Suprapubic skin (tissue), 4 donors: ENCODE results near the gene RGS11. TPM values are rescaled to one million over a fixed set of nuclear protein-coding genes. Genes with fewer than 3 reads are reported as not detected.

Experiments
- DNase-seq, 2 donors: peaks; one replicate each; pipeline ENCODE4 v3.0.0-alpha.2; 2019; ENCODE audit warnings: low spot score in 2 of 2
- H3K27ac ChIP-seq: fragments of 200-600 bp; sonication (generic); one replicate; pipeline ENCODE4 v1.5.1; 2019
- H3K27me3 ChIP-seq: fragments of 200-600 bp; sonication (generic); one replicate; pipeline ENCODE4 v1.5.1; 2019
- H3K36me3 ChIP-seq: fragments of 200-600 bp; sonication (generic); one replicate; pipeline ENCODE4 v1.5.1; 2019
- H3K4me1 ChIP-seq: fragments of 200-600 bp; sonication (generic); one replicate; pipeline ENCODE4 v1.5.1; 2019
- H3K4me3 ChIP-seq: fragments of 200-600 bp; sonication (generic); one replicate; pipeline ENCODE4 v1.5.1; 2019; ENCODE audit warnings: mild to moderate bottlenecking
- H3K9me3 ChIP-seq: fragments of 200-600 bp; sonication (generic); one replicate; pipeline ENCODE4 v1.5.1; 2019
- EP300 ChIP-seq: sonication (generic); formaldehyde crosslinking; IDR thresholded peaks from one replicate; pipeline ENCODE4 v1.6.1; 2017; ENCODE audit warnings: antibody characterized with exemption
- POLR2A ChIP-seq, 2 donors: fragments of 450-650 bp; IDR thresholded peaks; one replicate each; pipeline ENCODE4 v1.6.1; 2017; ENCODE audit warnings: antibody characterized with exemption in 2 of 2, mild to moderate bottlenecking in 2 of 2, moderate library complexity in 2 of 2
- POLR2AphosphoS5 ChIP-seq, 3 donors: sonication (generic); formaldehyde crosslinking; IDR thresholded peaks; one replicate each; pipeline ENCODE4 v1.6.1; 2017; ENCODE audit warnings: antibody characterized with exemption in 3 of 3
- WGBS: methylation state at CpG from one replicate; pipeline ENCODE4 v1.1.5; 2018; 5-methylcytosine and 5-hydroxymethylcytosine counted together
- total RNA-seq, 4 donors: library from RNA; depleted of rRNA; stranded (reverse); fragments of >200 nt; gene quantifications; one replicate each; pipeline ENCODE4 v1.1.0, GENCODE V29; 2016
- TF ChIP-seq, protein P1 (sequence below), 2 donors: fragments of 200-600 bp in 1 of 2; fragments of 450-650 bp in 1 of 2; sonication (generic) in 1 of 2; IDR thresholded peaks; one replicate each; pipeline ENCODE4 v1.5.1; 2016 to 2019; ENCODE audit warnings: antibody characterized with exemption in 2 of 2, mild to moderate bottlenecking in 1 of 2, moderate library complexity in 1 of 2

Gene RGS11
- total RNA-seq, 4 donors from 2014 or later, result 0.30 to 1.5 (median 0.59) TPM

DNA sequence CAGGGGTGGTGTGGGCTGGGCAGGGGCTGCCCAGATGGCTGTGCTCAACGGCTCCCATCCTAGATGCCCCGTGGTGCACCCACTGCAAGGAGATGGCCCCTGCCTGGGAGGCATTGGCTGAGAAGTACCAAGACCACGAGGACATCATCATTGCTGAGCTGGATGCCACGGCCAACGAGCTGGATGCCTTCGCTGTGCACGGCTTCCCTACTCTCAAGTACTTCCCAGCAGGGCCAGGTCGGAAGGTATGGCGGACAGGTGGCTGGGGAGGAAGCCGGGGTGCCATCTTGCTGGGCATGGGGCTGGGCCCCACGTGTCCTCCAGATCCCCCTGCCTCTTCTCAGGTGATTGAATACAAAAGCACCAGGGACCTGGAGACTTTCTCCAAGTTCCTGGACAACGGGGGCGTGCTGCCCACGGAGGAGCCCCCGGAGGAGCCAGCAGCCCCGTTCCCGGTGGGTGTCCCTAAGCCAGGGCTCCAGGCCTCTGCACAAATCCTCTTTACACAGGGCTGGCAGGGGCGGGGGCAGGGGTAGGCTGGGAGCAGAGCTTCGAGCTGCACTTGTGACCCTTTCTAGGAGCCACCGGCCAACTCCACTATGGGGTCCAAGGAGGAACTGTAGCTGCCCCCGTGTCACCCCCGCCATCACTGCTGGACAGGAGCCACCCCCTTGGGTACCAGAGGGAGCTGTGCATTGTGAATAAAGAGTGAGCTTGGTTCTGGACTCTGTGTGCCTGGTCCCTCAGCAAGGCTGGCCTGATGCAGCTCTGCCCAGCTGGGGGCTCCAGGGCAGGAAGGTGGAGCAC lies 10.9 kb upstream of the RGS11 start:
- Histone ChIP-seq H3K4me1 (peaks cover 5% of the 10 kb centered on the region), H3K36me3 (peaks cover 53% of the 10 kb centered on the region), H3K4me3 (no peak overlapping the region), H3K27ac (no peak overlapping the region), H3K9me3 (no peaks in the 10 kb centered on the region), H3K27me3 (peaks cover 16% of the 10 kb centered on the region)
- TF ChIP-seq POLR2A (IDR thresholded peaks at IDR 0.05), result no peak
- TF ChIP-seq, protein P1, sequence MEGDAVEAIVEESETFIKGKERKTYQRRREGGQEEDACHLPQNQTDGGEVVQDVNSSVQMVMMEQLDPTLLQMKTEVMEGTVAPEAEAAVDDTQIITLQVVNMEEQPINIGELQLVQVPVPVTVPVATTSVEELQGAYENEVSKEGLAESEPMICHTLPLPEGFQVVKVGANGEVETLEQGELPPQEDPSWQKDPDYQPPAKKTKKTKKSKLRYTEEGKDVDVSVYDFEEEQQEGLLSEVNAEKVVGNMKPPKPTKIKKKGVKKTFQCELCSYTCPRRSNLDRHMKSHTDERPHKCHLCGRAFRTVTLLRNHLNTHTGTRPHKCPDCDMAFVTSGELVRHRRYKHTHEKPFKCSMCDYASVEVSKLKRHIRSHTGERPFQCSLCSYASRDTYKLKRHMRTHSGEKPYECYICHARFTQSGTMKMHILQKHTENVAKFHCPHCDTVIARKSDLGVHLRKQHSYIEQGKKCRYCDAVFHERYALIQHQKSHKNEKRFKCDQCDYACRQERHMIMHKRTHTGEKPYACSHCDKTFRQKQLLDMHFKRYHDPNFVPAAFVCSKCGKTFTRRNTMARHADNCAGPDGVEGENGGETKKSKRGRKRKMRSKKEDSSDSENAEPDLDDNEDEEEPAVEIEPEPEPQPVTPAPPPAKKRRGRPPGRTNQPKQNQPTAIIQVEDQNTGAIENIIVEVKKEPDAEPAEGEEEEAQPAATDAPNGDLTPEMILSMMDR (IDR thresholded peaks at IDR 0.05), result no peak
- TF ChIP-seq EP300, result no peak
- no peak for TF ChIP-seq POLR2AphosphoS5 (IDR thresholded peaks at IDR 0.05)
- no peak for DNase-seq
- 90% methylated on average over 11 of the region's 22 CpGs for WGBS

DNA sequence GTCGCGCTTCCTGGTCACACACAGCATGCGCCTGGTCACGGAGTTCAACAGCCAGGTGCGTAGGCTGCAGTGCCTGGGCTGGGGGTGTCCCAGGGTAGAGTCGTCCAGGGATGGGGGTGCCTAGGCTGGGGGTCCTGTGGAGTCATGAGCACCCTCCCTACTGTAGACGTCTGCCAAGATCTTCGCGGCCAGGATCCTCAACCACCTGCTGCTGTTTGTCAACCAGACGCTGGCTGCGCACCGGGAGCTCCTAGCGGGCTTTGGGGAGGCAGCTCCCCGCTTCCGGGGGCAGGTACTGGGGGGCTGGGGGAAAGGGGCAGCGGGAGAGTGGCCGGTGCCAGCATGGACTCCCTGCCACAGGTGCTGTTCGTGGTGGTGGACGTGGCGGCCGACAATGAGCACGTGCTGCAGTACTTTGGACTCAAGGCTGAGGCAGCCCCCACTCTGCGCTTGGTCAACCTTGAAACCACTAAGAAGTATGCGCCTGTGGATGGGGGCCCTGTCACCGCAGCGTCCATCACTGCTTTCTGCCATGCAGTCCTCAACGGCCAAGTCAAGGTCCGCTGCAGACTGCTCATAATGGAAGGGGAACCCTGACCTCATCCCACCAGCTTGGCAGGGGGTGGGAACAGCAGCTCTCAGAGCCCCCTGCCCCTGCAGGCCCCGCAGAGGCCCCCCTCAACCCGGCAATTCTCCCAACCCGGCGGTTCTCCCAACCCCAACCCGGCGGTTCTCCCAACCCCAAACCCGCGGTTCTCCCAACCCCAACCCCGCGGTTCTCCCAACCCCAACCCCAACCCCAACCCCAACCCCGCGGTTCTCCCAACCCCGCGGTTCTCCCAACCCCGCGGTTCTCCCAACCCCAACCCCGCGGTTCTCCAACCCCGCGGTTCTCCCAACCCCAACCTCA lies 9.7 kb upstream of the RGS11 start:
- TF ChIP-seq POLR2AphosphoS5 (IDR thresholded peaks at IDR 0.05), result no peak
- no peak for TF ChIP-seq EP300
- TF ChIP-seq POLR2A (IDR thresholded peaks at IDR 0.05), result no peak
- TF ChIP-seq, protein P1 (IDR thresholded peaks at IDR 0.05), result no peak
- peaks cover 40% of the 10 kb centered on the region for H3K36me3 ChIP-seq

DNA sequence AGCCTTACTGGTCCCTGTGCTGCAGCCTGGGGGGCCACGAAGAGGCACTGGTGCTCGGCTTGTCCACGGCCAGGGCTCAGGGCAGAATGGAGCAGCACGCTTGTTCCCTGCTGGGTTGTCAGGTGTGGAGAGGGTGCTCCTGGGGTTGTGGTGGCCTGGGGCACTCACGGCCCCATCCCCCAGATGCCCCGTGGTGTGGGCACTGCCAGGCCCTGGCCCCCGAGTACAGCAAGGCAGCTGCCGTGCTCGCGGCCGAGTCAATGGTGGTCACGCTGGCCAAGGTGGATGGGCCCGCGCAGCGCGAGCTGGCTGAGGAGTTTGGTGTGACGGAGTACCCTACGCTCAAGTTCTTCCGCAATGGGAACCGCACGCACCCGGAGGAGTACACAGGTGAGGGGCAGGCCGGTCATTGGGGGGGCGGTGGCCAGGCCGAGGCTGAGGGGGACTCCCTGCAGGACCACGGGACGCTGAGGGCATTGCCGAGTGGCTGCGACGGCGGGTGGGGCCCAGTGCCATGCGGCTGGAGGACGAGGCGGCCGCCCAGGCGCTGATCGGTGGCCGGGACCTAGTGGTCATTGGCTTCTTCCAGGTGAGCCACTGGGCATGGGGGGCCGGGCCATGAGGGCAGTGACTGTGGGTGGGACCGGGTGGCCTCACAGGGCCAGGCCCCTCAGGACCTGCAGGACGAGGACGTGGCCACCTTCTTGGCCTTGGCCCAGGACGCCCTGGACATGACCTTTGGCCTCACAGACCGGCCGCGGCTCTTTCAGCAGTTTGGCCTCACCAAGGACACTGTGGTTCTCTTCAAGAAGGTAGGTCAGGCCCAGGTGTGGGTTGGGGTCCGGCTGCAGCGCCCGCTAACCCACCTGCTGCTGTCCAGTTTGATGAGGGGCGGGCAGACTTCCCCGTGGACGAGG lies 8.7 kb upstream of the RGS11 start:
- Histone ChIP-seq H3K27me3 (peaks cover 35% of the 10 kb centered on the region), H3K4me3 (no peak overlapping the region), H3K9me3 (no peaks in the 10 kb centered on the region), H3K4me1 (peaks cover 23% of the 10 kb centered on the region), H3K36me3 (peaks cover 31% of the 10 kb centered on the region), H3K27ac (no peak overlapping the region)
- TF ChIP-seq EP300, result no peak
- TF ChIP-seq POLR2AphosphoS5 (IDR thresholded peaks at IDR 0.05), result no peak
- TF ChIP-seq, protein P1 (IDR thresholded peaks at IDR 0.05), result no peak
- TF ChIP-seq POLR2A (IDR thresholded peaks at IDR 0.05), result no peak
- no peak for DNase-seq
- whole genome bisulfite sequencing, result 93% methylated on average over 20 of the region's 52 CpGs

More for the DNA sequence above, 9.7 kb upstream of the RGS11 start:
- Histone ChIP-seq H3K4me1 (peaks cover 17% of the 10 kb centered on the region), H3K4me3 (no peak overlapping the region), H3K27me3 (peaks cover 27% of the 10 kb centered on the region), H3K27ac (no peak overlapping the region), H3K9me3 (no peaks in the 10 kb centered on the region)
- 94% methylated on average over 30 of the region's 48 CpGs for WGBS
- DNase-seq, result no peak

DNA sequence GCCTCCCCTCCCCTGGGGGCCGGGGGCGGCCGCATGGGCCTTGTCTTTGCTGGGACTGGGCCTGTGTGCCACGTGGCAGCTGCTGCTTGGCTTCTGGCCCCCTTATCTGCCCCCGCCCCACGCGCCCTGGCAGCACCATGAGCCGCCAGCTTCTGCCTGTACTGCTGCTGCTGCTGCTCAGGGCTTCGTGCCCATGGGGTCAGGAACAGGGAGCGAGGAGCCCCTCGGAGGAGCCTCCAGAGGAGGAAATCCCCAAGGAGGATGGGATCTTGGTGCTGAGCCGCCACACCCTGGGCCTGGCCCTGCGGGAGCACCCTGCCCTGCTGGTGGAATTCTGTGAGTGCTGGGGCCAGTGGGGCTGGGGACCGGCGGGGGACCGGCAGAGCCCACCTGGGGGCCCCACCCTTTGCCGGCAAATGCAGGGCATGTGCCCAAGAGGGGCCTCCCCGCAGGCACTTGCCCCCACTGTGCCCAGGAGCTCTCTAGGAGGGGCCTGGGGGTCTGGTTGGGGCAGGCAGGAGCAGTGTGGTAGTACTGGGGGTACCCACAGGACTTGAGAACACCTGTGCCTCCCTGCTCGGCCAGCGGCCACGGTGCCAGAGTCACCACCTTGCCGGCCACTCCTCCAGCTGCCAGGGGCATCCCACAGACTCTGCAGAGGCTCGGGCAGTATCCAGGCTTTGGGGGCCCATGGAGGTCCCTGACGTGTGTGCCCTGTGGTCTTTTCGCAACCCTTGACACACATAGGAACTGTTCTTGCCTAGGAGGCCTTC lies 7.5 kb upstream of the RGS11 start, which contains the start of gene PDIA2:
PDIA2 (plus strand) TSS at position 132 of the 773 bp plus-strand sequence; CDS start at position 138, 6 bp downstream.
- Histone ChIP-seq H3K4me3 (no peak within 1 kb of the TSS), H3K36me3 (peaks cover 19% of the 10 kb centered on the region), H3K4me1 (peaks cover 28% of the 10 kb centered on the region), H3K27me3 (peaks cover 37% of the 10 kb centered on the region), H3K27ac (no peak within 1 kb of the TSS), H3K9me3 (no peaks in the 10 kb centered on the region)
- no peak for DNase-seq
- 68% methylated on average over 4 of the region's 25 CpGs for WGBS
- TF ChIP-seq, protein P1 (IDR thresholded peaks at IDR 0.05), result no peak
